Activated CD8-positive, alpha-beta memory T cell treated with anti-CD3 and anti-CD28 coated beads for 4 hours (primary cell): ENCODE data around the gene COL15A1.

ENCODE experiments used
- DNase-seq, 2 donors: peaks; one replicate each; pipeline ENCODE4 v3.0.0-alpha.2; 2020; ENCODE audit warnings: low read depth in 2 of 2

The COL15A1 gene

DNA sequence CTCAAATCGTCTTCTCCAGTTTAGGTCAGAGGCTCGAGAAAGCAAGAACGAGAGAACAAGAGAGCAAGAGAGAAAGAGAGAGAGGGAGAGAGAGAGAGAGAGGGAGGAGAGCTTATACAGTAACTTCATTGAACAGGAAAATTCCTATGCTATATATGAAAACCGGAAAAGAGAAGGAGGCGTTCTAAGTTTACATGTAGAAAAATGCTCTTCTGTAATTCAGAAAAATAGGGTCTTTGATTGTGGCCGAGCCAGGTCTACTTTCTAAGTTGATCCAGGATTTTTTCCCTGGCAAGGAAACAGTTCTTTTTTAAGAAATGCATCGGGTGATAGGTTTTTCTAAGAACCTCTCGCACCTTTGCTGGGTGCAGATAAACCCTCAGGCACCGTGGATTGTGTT, 29.5 kb downstream of the COL15A1 start:
- no peak for DNase-seq

- DNase-seq: no peak
These were observed 29.9 kb downstream of the COL15A1 start for GRCh38 chr9:98973576-98973975.

- no peak for DNase-seq
These were observed 30.4 kb downstream of the COL15A1 start for GRCh38 chr9:98974106-98974505.

GRCh38 chr9:98974554-98974953, 30.8 kb downstream of the COL15A1 start:
- DNase-seq: no peak

GRCh38 chr9:98974994-98975712, 31.4 kb downstream of the COL15A1 start:
- DNase-seq: peak; percentile 56 to 57

DNA sequence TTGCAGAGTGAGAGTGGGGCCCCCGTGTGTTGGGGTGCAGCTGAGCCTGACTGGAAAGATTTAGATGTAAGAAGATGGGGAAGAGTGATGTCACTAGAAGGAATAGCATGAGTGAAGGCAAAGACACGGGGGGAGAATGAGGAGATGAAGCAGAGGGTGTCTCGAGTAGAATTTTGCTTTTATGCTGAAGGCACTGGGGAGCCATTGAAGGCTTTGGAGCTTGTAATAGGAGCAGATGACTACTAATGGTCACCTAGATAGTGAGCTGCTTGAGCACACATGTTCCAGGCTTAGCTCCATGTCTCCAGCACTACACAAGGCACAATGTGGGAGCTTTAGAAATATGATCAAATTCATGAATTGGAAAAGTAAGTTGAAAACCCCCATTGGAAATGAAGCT, 32.1 kb downstream of the COL15A1 start:
- DNase-seq: no peak

GRCh38 chr9:98977246-98977714, 33.6 kb downstream of the COL15A1 start:
- no peak for DNase-seq

DNA sequence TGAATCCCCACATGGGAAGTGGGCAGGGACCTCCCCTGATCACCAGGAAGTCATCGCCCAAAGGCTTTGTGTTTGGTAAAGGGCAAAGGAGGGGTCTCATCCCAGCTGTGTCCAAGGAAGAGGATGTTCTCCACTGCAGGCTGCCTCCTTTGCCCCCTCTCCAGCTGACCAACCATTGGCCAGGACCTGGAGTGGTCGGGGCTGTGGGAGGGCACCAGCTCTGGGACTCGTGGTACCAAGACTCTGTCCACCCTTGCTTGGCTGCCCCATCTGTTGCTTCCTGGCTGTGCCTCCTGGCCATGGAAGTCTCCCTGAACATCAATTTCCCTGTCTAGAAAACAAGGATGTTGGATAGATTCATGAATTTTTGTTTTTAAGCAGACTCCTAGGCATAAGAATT, 34.1 kb downstream of the COL15A1 start:
- no peak for DNase-seq

DNA sequence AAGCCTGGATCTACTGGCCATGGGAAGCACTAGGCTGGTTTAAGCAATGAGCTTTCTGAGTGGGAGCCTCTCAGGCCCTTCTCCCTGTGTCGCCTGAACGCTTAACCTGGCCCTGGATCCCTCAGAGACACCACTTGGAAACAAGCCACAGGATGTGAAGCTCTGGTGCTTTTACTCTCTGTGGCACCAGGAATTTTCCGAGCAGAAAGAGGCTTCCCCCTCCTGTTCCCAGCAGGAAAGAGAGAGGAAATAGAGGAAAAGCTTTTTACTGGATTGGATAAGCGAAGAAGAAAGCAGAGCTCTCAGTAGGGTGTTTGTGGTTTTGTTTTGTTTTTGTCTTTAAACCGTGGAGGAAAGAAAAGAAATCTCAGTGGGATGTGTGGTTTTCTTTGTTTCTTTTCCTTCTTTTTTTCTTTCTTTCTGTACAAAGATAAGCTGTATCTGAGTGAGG, 34.5 kb downstream of the COL15A1 start:
- DNase-seq: no peak

DNA sequence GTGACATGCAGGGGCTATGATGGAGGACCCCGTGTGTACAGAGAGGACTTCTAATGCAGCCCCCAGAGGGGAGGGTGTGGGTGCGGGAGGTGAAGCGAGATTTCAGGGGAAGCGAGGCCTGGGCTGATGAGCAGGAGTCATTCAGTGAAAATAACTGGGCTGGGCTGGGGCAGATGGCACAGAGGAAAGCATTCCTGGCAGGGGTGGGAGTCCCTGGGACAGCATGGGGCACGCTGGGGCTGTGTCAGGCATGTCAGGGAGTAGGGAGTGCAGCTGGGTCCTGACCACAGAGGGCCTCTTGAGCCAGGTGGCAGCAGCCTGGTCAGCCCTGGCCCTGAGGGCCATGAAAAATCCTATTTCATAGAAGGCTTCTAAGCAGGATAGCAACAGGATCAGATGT, 36.6 kb downstream of the COL15A1 start:
- no peak for DNase-seq

- no peak for DNase-seq
These were observed 39.9 kb downstream of the COL15A1 start for GRCh38 chr9:98983295-98984268.

DNA sequence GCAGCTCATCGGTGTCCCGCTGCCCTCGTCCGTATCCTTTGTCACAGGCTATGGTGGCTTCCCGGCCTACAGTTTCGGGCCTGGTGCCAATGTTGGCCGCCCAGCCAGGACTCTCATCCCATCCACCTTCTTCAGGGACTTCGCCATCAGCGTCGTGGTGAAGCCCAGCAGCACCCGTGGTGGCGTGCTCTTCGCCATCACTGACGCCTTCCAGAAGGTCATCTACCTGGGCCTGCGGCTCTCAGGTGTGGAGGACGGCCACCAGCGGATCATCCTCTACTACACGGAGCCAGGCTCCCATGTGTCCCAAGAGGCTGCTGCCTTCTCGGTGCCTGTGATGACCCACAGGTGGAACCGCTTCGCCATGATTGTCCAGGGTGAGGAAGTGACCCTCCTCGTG, 41.9 kb downstream of the COL15A1 start:
- DNase-seq: no peak

GRCh38 chr9:98986866-98987651, 43.4 kb downstream of the COL15A1 start:
- no peak for DNase-seq

GRCh38 chr9:98989036-98990000, 45.6 kb downstream of the COL15A1 start:
- no peak for DNase-seq

DNA sequence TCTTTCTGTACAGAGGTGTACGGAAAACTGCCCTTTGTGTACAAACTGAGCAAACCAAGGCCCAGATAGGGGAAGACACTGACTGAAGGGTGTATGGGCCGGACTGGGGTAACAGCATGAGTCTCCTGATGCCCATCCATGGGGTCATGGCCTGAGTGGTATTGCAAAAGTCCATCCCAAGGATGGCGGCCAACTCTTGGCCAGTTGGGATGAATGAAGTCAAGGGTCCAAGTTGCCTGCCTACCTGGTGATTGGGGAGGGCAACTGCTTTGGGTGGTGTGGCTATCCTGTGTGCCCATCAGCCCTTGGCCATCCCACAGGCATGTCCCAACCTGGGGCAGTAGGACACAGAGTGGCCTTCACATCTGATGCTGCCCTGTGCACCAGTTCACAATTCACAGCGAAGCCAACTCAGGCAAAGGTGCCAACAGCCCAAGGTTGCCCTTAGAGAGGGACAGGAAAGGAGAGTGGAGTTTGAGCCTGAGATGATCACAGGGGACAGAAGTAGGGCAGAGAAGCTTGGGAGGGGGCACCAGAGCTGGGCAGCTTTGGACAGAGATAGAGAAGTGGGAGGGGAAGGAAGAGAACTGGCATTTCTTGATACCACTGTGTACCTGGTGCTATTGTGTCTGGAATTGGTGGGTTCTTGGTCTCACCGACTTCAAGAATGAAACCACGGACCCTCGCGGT, 46.6 kb downstream of the COL15A1 start:
- DNase-seq: no peak

GRCh38 chr9:98992107-98992884, 48.6 kb downstream of the COL15A1 start:
- DNase-seq: no peak

- no peak for DNase-seq
These were observed 49.3 kb downstream of the COL15A1 start for GRCh38 chr9:98992885-98993569.

- no peak for DNase-seq
These were observed 49.9 kb downstream of the COL15A1 start for GRCh38 chr9:98993570-98993945.
